ENCODE data around the gene GPX7.
A peak's percentile ranks its signal among the peaks of the same experiment; 100 is the strongest.

Gene GPX7

GRCh38 chr1:52601519-52601918 is 652 bp upstream of the GPX7 start:
- peak in 1 of 2 donors; percentile 53 for DNase-seq (ENCODE audit: low spot score in 2 of 2)
- Mint-ChIP-seq H3K9me3 (no peaks in the 10 kb centered on the region), H3K4me3 (peak overlapping the region; percentile 80), H3K4me1 (peaks cover 41% of the 10 kb centered on the region), H3K27ac (peak overlapping the region; percentile 93), H3K36me3 (no peaks in the 10 kb centered on the region)
- ATAC-seq = no peak

- Mint-ChIP-seq H3K27ac (peak overlapping the region; percentile 93), H3K9me3 (no peaks in the 10 kb centered on the region), H3K36me3 (peaks cover 5% of the 10 kb centered on the region), H3K4me3 (peak overlapping the region; percentile 80), H3K4me1 (peaks cover 42% of the 10 kb centered on the region)
- peak in 1 of 2 donors; percentile 69 for DNase-seq (ENCODE audit: low spot score in 2 of 2)
- ATAC-seq = peak; percentile 52
These were observed 857 bp downstream of the GPX7 start for GRCh38 chr1:52602856-52603600.

GRCh38 chr1:52603630-52604029 is 1.5 kb downstream of the GPX7 start:
- Mint-ChIP-seq H3K4me1 (peaks cover 42% of the 10 kb centered on the region), H3K4me3 (peak overlapping the region; percentile 80), H3K36me3 (peaks cover 5% of the 10 kb centered on the region), H3K9me3 (no peaks in the 10 kb centered on the region), H3K27ac (peak overlapping the region; percentile 93)
- ATAC-seq (no peak), DNase-seq (ENCODE audit: low spot score in 2 of 2) (no peak)

GRCh38 chr1:52604063-52604770 is 2.0 kb downstream of the GPX7 start:
- peak; percentile 40 for ATAC-seq
- peak overlapping the region; percentile 80 for H3K4me3 Mint-ChIP-seq
- no peaks in the 10 kb centered on the region for H3K9me3 Mint-ChIP-seq
- H3K36me3 Mint-ChIP-seq = peaks cover 5% of the 10 kb centered on the region
- H3K27ac Mint-ChIP-seq = peak overlapping the region; percentile 93
- no peak for DNase-seq (ENCODE audit: low spot score in 2 of 2)
- H3K4me1 Mint-ChIP-seq = peaks cover 42% of the 10 kb centered on the region

GRCh38 chr1:52613636-52614373 is 11.6 kb downstream of the GPX7 start:
- H3K4me3 Mint-ChIP-seq = no peak overlapping the region
- ATAC-seq (no peak), DNase-seq (ENCODE audit: low spot score in 2 of 2) (no peak)
- no peaks in the 10 kb centered on the region for H3K36me3 Mint-ChIP-seq
- H3K9me3 Mint-ChIP-seq = no peaks in the 10 kb centered on the region
- peaks cover 16% of the 10 kb centered on the region for H3K4me1 Mint-ChIP-seq
- peak overlapping the region; percentile 29 for H3K27ac Mint-ChIP-seq

- DNase-seq (ENCODE audit: low spot score in 2 of 2) (no peak), ATAC-seq (no peak)
- Mint-ChIP-seq H3K4me3 (no peak overlapping the region), H3K9me3 (no peaks in the 10 kb centered on the region), H3K4me1 (peaks cover 16% of the 10 kb centered on the region), H3K27ac (no peak overlapping the region), H3K36me3 (no peaks in the 10 kb centered on the region)
These were observed 12.5 kb downstream of the GPX7 start for GRCh38 chr1:52614671-52615070.

- DNase-seq (ENCODE audit: low spot score in 2 of 2) (no peak), ATAC-seq (no peak)
- Mint-ChIP-seq H3K4me3 (no peak overlapping the region), H3K4me1 (peaks cover 19% of the 10 kb centered on the region), H3K9me3 (no peaks in the 10 kb centered on the region), H3K36me3 (no peaks in the 10 kb centered on the region), H3K27ac (no peak overlapping the region)
These were observed 13.4 kb downstream of the GPX7 start for GRCh38 chr1:52615489-52616042.

- ATAC-seq = no peak
- H3K36me3 Mint-ChIP-seq = no peaks in the 10 kb centered on the region
- no peak for DNase-seq (ENCODE audit: low spot score in 2 of 2)
- H3K9me3 Mint-ChIP-seq = no peaks in the 10 kb centered on the region
- H3K4me1 Mint-ChIP-seq = peaks cover 6% of the 10 kb centered on the region
- H3K27ac Mint-ChIP-seq = no peak overlapping the region
- H3K4me3 Mint-ChIP-seq = no peak overlapping the region
These were observed 19.8 kb downstream of the GPX7 start for GRCh38 chr1:52621950-52622349.

- no peak for ATAC-seq
- Mint-ChIP-seq H3K4me3 (no peak overlapping the region), H3K9me3 (no peaks in the 10 kb centered on the region), H3K27ac (no peak overlapping the region), H3K4me1 (peaks cover 18% of the 10 kb centered on the region), H3K36me3 (no peaks in the 10 kb centered on the region)
- no peak for DNase-seq (ENCODE audit: low spot score in 2 of 2)
These were observed 21.6 kb downstream of the GPX7 start for GRCh38 chr1:52623812-52624211.

- Mint-ChIP-seq H3K9me3 (no peaks in the 10 kb centered on the region), H3K27ac (peak overlapping the region; percentile 60), H3K36me3 (no peaks in the 10 kb centered on the region)
These were observed 24.9 kb downstream of the GPX7 start for GRCh38 chr1:52627028-52627427.

GRCh38 chr1:52628614-52629324 is 26.6 kb downstream of the GPX7 start:
- H3K9me3 Mint-ChIP-seq = no peaks in the 10 kb centered on the region
- no peak for DNase-seq (ENCODE audit: low spot score in 2 of 2)
- H3K27ac Mint-ChIP-seq = no peak overlapping the region
- H3K4me3 Mint-ChIP-seq = no peak overlapping the region
- peaks cover 47% of the 10 kb centered on the region for H3K4me1 Mint-ChIP-seq
- ATAC-seq = no peak
- no peaks in the 10 kb centered on the region for H3K36me3 Mint-ChIP-seq

More at GRCh38 chr1:52627028-52627427, 24.9 kb downstream of the GPX7 start:
- Mint-ChIP-seq H3K4me3 (no peak overlapping the region), H3K4me1 (peaks cover 36% of the 10 kb centered on the region)
- DNase-seq (ENCODE audit: low spot score in 2 of 2) = no peak
- no peak for ATAC-seq

- Mint-ChIP-seq H3K4me3 (no peak overlapping the region), H3K9me3 (no peaks in the 10 kb centered on the region), H3K36me3 (no peaks in the 10 kb centered on the region), H3K4me1 (peaks cover 53% of the 10 kb centered on the region), H3K27ac (no peak overlapping the region)
- DNase-seq (ENCODE audit: low spot score in 2 of 2) (no peak), ATAC-seq (no peak)
These were observed 27.1 kb downstream of the GPX7 start for GRCh38 chr1:52629325-52629643.

- ATAC-seq = no peak
- Mint-ChIP-seq H3K36me3 (no peaks in the 10 kb centered on the region), H3K4me3 (no peak overlapping the region), H3K9me3 (no peaks in the 10 kb centered on the region), H3K27ac (no peak overlapping the region), H3K4me1 (peaks cover 56% of the 10 kb centered on the region)
- no peak for DNase-seq (ENCODE audit: low spot score in 2 of 2)
These were observed 27.5 kb downstream of the GPX7 start for GRCh38 chr1:52629667-52630066.

GRCh38 chr1:52631759-52632331 is 29.7 kb downstream of the GPX7 start:
- DNase-seq (ENCODE audit: low spot score in 2 of 2) (peak; percentile 18 to 60), ATAC-seq (peak; percentile 12)
- H3K4me1 Mint-ChIP-seq = peaks cover 77% of the 10 kb centered on the region
- peak overlapping the region; percentile 74 for H3K4me3 Mint-ChIP-seq
- peak overlapping the region; percentile 86 for H3K27ac Mint-ChIP-seq
- no peaks in the 10 kb centered on the region for H3K9me3 Mint-ChIP-seq
- peaks cover 6% of the 10 kb centered on the region for H3K36me3 Mint-ChIP-seq

All from stimulated activated effector memory CD8-positive, alpha-beta T cell treated with anti-CD3 and anti-CD28 coated beads, Interleukin-12 subunit alpha, Interleukin-12 subunit beta, amount 100 ng/mL, for 72 hours (primary cell).